CD8-positive, alpha-beta memory T cell (primary cell): ENCODE measurements around the gene REEP3. TPM values are rescaled to one million over a fixed set of nuclear protein-coding genes. Genes with fewer than 3 reads are reported as not detected.
A peak's percentile ranks its signal among the peaks of the same experiment; 100 is the strongest.

ENCODE experiments used
- CTCF ChIA-PET: fragments of 350-600 bp; sonication (Branson Sonifier 250); formaldehyde crosslinking; loops from one replicate; lab custom pipeline; 2021; ENCODE audit warnings: antibody characterized with exemption; lab: Charles Lee
- POLR2A ChIA-PET: fragments of 350-600 bp; sonication (Branson Sonifier 250); formaldehyde crosslinking; loops from one replicate; lab custom pipeline; 2021; ENCODE audit warnings: antibody characterized with exemption; lab: Charles Lee
- DNase-seq, 5 donors: peaks; one replicate each; pipeline versions ENCODE4 v3.0.0 to v3.0.0-alpha.2; 2020 to 2022; ENCODE audit warnings: mixed read lengths in 1 of 5
- H3K27ac ChIP-seq: one replicate; pipeline ENCODE4 v1.7.0; 2013; ENCODE audit warnings: low read depth, mild to moderate bottlenecking, low read length, moderate library complexity
- H3K27me3 ChIP-seq: 2 replicates; pipeline ENCODE4 v1.7.0; 2013; ENCODE audit warnings: low read length, mild to moderate bottlenecking; ENCODE audit not compliant: insufficient read depth, poor library complexity, severe bottlenecking
- H3K36me3 ChIP-seq: 2 replicates; pipeline ENCODE4 v1.7.0; 2013; ENCODE audit warnings: mild to moderate bottlenecking, low read length, moderate library complexity; ENCODE audit not compliant: insufficient read depth
- H3K4me1 ChIP-seq: 2 replicates; pipeline ENCODE4 v1.7.0; 2013; ENCODE audit warnings: mild to moderate bottlenecking, low read length, moderate library complexity; ENCODE audit not compliant: insufficient read depth
- H3K4me3 ChIP-seq: 2 replicates; pipeline ENCODE4 v1.7.0; 2013; ENCODE audit warnings: mild to moderate bottlenecking, low read length
- H3K9me3 ChIP-seq: 2 replicates; pipeline ENCODE4 v1.7.0; 2013; ENCODE audit warnings: mild to moderate bottlenecking, low read length
- H3K27ac Mint-ChIP-seq, 8 donors: one replicate each; pipeline ENCODE4 v1.8.0; 2020 to 2021; ENCODE audit warnings: mixed read lengths in 8 of 8, mild to moderate bottlenecking in 6 of 8, inconsistent platforms in 3 of 8, moderate library complexity in 3 of 8
- H3K27me3 Mint-ChIP-seq, 2 donors: one replicate each; pipeline ENCODE4 v1.8.0; 2020 to 2021; ENCODE audit warnings: mixed read lengths in 2 of 2, mild to moderate bottlenecking in 1 of 2, moderate library complexity in 1 of 2
- H3K36me3 Mint-ChIP-seq, 3 donors: one replicate each; pipeline ENCODE4 v1.8.0; 2020 to 2021; ENCODE audit warnings: mixed read lengths in 3 of 3, inconsistent platforms in 1 of 3, mild to moderate bottlenecking in 1 of 3
- H3K4me1 Mint-ChIP-seq, 3 donors: one replicate each; pipeline ENCODE4 v1.8.0; 2020 to 2021; ENCODE audit warnings: mixed read lengths in 3 of 3, inconsistent platforms in 1 of 3, mild to moderate bottlenecking in 1 of 3
- H3K4me3 Mint-ChIP-seq, 7 donors: one replicate each; pipeline ENCODE4 v1.8.0; 2020 to 2021; ENCODE audit warnings: mixed read lengths in 7 of 7, mild to moderate bottlenecking in 6 of 7, moderate library complexity in 4 of 7, inconsistent platforms in 2 of 7
- H3K9me3 Mint-ChIP-seq, 5 donors: one replicate each; pipeline ENCODE4 v1.8.0; 2020 to 2022; ENCODE audit warnings: mixed read lengths in 5 of 5, mild to moderate bottlenecking in 3 of 5, moderate library complexity in 2 of 5, inconsistent platforms in 1 of 5
- polyA plus RNA-seq: library from polyadenylated mRNA; unstranded; fragments of 300-500 nt; fragmentation: Illumina TruSeq; gene quantifications from one replicate; pipeline ENCODE4 v1.2.3, GENCODE V29; 2021
- total RNA-seq, 2 experiments: library from RNA; stranded (reverse); gene quantifications; one replicate each; pipeline ENCODE4 v1.2.3, GENCODE V29; 2021

The REEP3 gene
- total and polyA plus RNA-seq, 3 experiments from 2014 or later = 7.4 to 25.5 (median 23.7) TPM

DNA sequence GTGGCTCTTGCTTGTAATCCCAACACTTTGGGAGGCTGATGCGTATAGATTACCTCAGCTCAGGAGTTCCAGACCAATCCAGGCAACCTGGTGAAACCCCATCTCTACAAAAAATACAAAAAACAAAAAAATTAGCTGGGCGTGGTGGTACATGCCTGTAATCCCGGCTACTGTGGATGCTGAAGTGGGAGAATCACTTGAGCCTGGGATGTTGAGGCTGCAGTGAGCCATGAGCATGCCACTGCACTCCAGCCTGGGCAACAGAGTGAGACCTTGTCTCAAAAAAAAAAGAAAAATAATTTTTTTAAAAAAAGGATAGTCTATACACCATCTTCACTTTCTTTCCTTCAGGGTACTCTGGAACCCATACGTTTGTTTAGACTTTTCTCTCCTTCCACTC, 6.2 kb downstream of the REEP3 start:
- Histone ChIP-seq H3K4me3 (no peak overlapping the region), H3K9me3 (no peaks in the 10 kb centered on the region), H3K36me3 (no peaks in the 10 kb centered on the region), H3K4me1 (peaks cover 12% of the 10 kb centered on the region), H3K27me3 (no peaks in the 10 kb centered on the region), H3K27ac (no peak overlapping the region)
- no peaks in the 10 kb centered on the region for H3K9me3 Mint-ChIP-seq
- peak overlapping the region in 1 of 8 donors; percentile 59 for H3K27ac Mint-ChIP-seq
- DNase-seq = no peak
- H3K36me3 Mint-ChIP-seq = peaks cover 0 to 13% (median 9%) of the 10 kb centered on the region in 3 donors
- no peaks in the 10 kb centered on the region for H3K27me3 Mint-ChIP-seq
- H3K4me3 Mint-ChIP-seq = no peak overlapping the region
- POLR2A ChIA-PET = interaction anchor here (0.7 kb wide), 1 partner anchor 171 kb away, joined by 3 read pairs; no protein-coding TSS in a partner anchor
- CTCF ChIA-PET = no interaction called here
- H3K4me1 Mint-ChIP-seq = peaks cover 32 to 51% (median 39%) of the 10 kb centered on the region in 3 donors

- Mint-ChIP-seq H3K36me3 (peaks cover 0 to 13% (median 9%) of the 10 kb centered on the region in 3 donors), H3K4me1 (peaks cover 25 to 49% (median 31%) of the 10 kb centered on the region in 3 donors), H3K27me3 (no peaks in the 10 kb centered on the region), H3K9me3 (no peaks in the 10 kb centered on the region), H3K27ac (peak overlapping the region in 3 of 8 donors; percentile 18 to 78 (median 24)), H3K4me3 (no peak overlapping the region)
- CTCF ChIA-PET = no interaction called here
- H3K36me3 ChIP-seq = no peaks in the 10 kb centered on the region
- H3K4me3 ChIP-seq = no peak overlapping the region
- DNase-seq = no peak
- peaks cover 5% of the 10 kb centered on the region for H3K4me1 ChIP-seq
- no peak overlapping the region for H3K27ac ChIP-seq
- H3K27me3 ChIP-seq = no peaks in the 10 kb centered on the region
- H3K9me3 ChIP-seq = no peaks in the 10 kb centered on the region
- POLR2A ChIA-PET = no interaction called here
Measured at GRCh38 chr10:63528084-63528744, 7.0 kb downstream of the REEP3 start.

- peaks cover 19 to 42% (median 22%) of the 10 kb centered on the region in 3 donors for H3K4me1 Mint-ChIP-seq
- CTCF ChIA-PET = no interaction called here
- H3K9me3 ChIP-seq = no peaks in the 10 kb centered on the region
- peaks cover 5% of the 10 kb centered on the region for H3K4me1 ChIP-seq
- H3K27ac ChIP-seq = no peak overlapping the region
- no peaks in the 10 kb centered on the region for H3K27me3 ChIP-seq
- H3K9me3 Mint-ChIP-seq = no peaks in the 10 kb centered on the region
- no peak for DNase-seq
- no peaks in the 10 kb centered on the region for H3K36me3 ChIP-seq
- POLR2A ChIA-PET = no interaction called here
- H3K27me3 Mint-ChIP-seq = no peaks in the 10 kb centered on the region
- H3K36me3 Mint-ChIP-seq = peaks cover 0 to 13% (median 7%) of the 10 kb centered on the region in 3 donors
- H3K4me3 Mint-ChIP-seq = no peak overlapping the region
- no peak overlapping the region for H3K27ac Mint-ChIP-seq
- no peak overlapping the region for H3K4me3 ChIP-seq
Measured at GRCh38 chr10:63530409-63530808, 9.2 kb downstream of the REEP3 start.

DNA sequence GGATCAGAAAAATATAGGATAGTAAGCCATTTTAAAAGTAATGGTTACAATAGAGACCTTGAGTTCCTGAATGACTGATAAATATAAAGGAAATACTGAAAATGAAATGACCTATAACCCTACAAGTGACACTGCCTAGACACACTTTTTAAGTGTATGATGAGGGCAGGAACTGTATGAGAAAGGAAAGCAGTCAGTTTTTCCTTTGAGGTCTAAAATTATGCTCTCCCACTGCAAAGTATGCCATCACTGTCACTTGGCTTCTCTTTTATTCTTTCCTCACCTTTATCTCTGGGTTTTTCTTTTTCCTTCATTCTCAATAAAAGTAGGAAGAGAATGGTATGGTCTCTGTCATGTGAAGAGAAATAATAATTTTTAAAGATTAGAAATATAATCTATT, 13.5 kb downstream of the REEP3 start:
- H3K4me3 Mint-ChIP-seq = no peak overlapping the region
- peaks cover 0 to 23% (median 3%) of the 10 kb centered on the region in 3 donors for H3K4me1 Mint-ChIP-seq
- Histone ChIP-seq H3K9me3 (no peaks in the 10 kb centered on the region), H3K27ac (no peak overlapping the region), H3K4me3 (no peak overlapping the region), H3K36me3 (no peaks in the 10 kb centered on the region), H3K27me3 (no peaks in the 10 kb centered on the region), H3K4me1 (no peaks in the 10 kb centered on the region)
- POLR2A ChIA-PET = no interaction called here
- no peak overlapping the region for H3K27ac Mint-ChIP-seq
- CTCF ChIA-PET = no interaction called here
- H3K27me3 Mint-ChIP-seq = no peaks in the 10 kb centered on the region
- no peaks in the 10 kb centered on the region for H3K36me3 Mint-ChIP-seq
- DNase-seq = no peak
- H3K9me3 Mint-ChIP-seq = no peaks in the 10 kb centered on the region

GRCh38 chr10:63536698-63537097, 15.5 kb downstream of the REEP3 start:
- H3K27me3 ChIP-seq = no peaks in the 10 kb centered on the region
- CTCF ChIA-PET = no interaction called here
- no peaks in the 10 kb centered on the region for H3K36me3 ChIP-seq
- Mint-ChIP-seq H3K4me1 (peaks cover 3 to 23% (median 7%) of the 10 kb centered on the region in 3 donors), H3K36me3 (no peaks in the 10 kb centered on the region), H3K4me3 (no peak overlapping the region), H3K27ac (no peak overlapping the region), H3K9me3 (no peaks in the 10 kb centered on the region), H3K27me3 (no peaks in the 10 kb centered on the region)
- no peak overlapping the region for H3K4me3 ChIP-seq
- POLR2A ChIA-PET = no interaction called here
- H3K27ac ChIP-seq = no peak overlapping the region
- no peaks in the 10 kb centered on the region for H3K4me1 ChIP-seq
- no peak for DNase-seq
- no peaks in the 10 kb centered on the region for H3K9me3 ChIP-seq

DNA sequence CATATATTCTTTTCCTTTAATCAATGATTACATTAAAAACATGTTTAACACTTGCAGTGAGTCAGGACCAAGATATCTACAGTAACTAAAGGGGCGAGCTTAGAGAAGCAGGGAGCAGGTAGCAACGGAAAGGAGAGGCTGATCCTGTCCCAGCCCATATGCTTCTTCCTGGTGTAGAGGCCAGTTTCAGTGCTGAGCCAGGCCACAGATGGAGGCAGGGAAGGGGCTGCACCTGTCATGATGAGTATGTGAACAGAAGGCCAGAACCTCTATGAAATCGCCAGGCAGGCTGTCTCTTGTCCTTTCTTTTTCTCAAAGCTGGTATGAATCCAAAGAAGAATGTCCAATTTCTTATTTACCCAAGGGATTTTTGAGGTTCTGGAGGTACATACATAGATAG, 16.3 kb downstream of the REEP3 start:
- ChIA-PET POLR2A (no interaction called here), CTCF (interaction anchor here (1.2 kb wide), 1 partner anchor 15 kb away, joined by 3 read pairs; no protein-coding TSS in a partner anchor)
- Histone ChIP-seq H3K4me3 (no peak overlapping the region), H3K27ac (no peak overlapping the region), H3K27me3 (no peaks in the 10 kb centered on the region), H3K36me3 (no peaks in the 10 kb centered on the region), H3K4me1 (no peaks in the 10 kb centered on the region), H3K9me3 (no peaks in the 10 kb centered on the region)
- H3K4me3 Mint-ChIP-seq = no peak overlapping the region
- H3K27me3 Mint-ChIP-seq = no peaks in the 10 kb centered on the region
- no peak overlapping the region for H3K27ac Mint-ChIP-seq
- no peak for DNase-seq
- H3K9me3 Mint-ChIP-seq = no peaks in the 10 kb centered on the region
- peaks cover 3 to 23% (median 7%) of the 10 kb centered on the region in 3 donors for H3K4me1 Mint-ChIP-seq
- H3K36me3 Mint-ChIP-seq = no peaks in the 10 kb centered on the region

- ChIA-PET POLR2A (interaction anchor here (0.9 kb wide), 1 partner anchor 17 kb away, joined by 3 read pairs; no protein-coding TSS in a partner anchor), CTCF (interaction anchor here (1.1 to 1.2 kb wide), 2 partner anchors 90 to 322 kb away, joined by 3 read pairs; no protein-coding TSS in a partner anchor)
- H3K27ac Mint-ChIP-seq = peak overlapping the region in 1 of 8 donors; percentile 17
- no peak overlapping the region for H3K4me3 Mint-ChIP-seq
- no peaks in the 10 kb centered on the region for H3K27me3 ChIP-seq
- H3K4me1 ChIP-seq = no peaks in the 10 kb centered on the region
- no peaks in the 10 kb centered on the region for H3K27me3 Mint-ChIP-seq
- no peaks in the 10 kb centered on the region for H3K9me3 Mint-ChIP-seq
- no peak overlapping the region for H3K27ac ChIP-seq
- no peaks in the 10 kb centered on the region for H3K36me3 Mint-ChIP-seq
- DNase-seq = no peak
- H3K9me3 ChIP-seq = no peaks in the 10 kb centered on the region
- no peaks in the 10 kb centered on the region for H3K36me3 ChIP-seq
- peaks cover 11 to 25% (median 16%) of the 10 kb centered on the region in 3 donors for H3K4me1 Mint-ChIP-seq
- H3K4me3 ChIP-seq = no peak overlapping the region
Measured at GRCh38 chr10:63539377-63539776, 18.2 kb downstream of the REEP3 start.

DNA sequence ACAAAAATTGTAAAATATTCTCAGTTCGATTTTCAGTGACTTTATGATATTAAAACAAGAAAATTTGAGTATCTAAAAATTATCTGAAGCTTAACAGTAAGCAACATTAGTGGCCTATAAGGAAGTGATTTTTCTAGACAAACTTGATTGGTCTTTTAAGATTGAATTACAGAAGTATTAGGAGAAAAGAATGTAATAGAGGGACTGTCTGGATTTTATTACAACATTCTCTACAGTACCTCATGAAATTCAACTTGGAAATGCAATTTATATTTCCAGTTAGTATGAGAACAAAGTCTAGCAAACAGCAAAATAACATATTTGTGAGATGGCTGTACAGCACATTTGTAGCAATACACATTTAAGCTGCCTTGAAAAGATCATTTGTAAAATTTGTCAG, 18.8 kb downstream of the REEP3 start:
- CTCF ChIA-PET = interaction anchor here (0.7 to 1.2 kb wide), 3 partner anchors 89 to 322 kb away, joined by 3 read pairs; no protein-coding TSS in a partner anchor

More for the DNA sequence above, 18.8 kb downstream of the REEP3 start:
- Mint-ChIP-seq H3K4me1 (peaks cover 12 to 23% (median 17%) of the 10 kb centered on the region in 3 donors), H3K27ac (no peak overlapping the region), H3K27me3 (no peaks in the 10 kb centered on the region), H3K36me3 (no peaks in the 10 kb centered on the region), H3K9me3 (no peaks in the 10 kb centered on the region), H3K4me3 (no peak overlapping the region)
- Histone ChIP-seq H3K27ac (no peak overlapping the region), H3K27me3 (no peaks in the 10 kb centered on the region), H3K9me3 (no peaks in the 10 kb centered on the region), H3K36me3 (no peaks in the 10 kb centered on the region), H3K4me3 (no peak overlapping the region), H3K4me1 (no peaks in the 10 kb centered on the region)
- POLR2A ChIA-PET = interaction anchor here (0.6 kb wide), 1 partner anchor 688 kb away, joined by 3 read pairs; no protein-coding TSS in a partner anchor
- DNase-seq = no peak
